ENCODE data around the gene ASPSCR1. TPM values are rescaled to one million over a fixed set of nuclear protein-coding genes. Genes with fewer than 3 reads are reported as not detected.
A peak's percentile ranks its signal among the peaks of the same experiment; 100 is the strongest.

Gene ASPSCR1
- total RNA-seq, 2 donors from 2014 or later: 20.6 to 41.3 TPM

GRCh38 chr17:82018989-82019689 lies 41.7 kb downstream of the ASPSCR1 start:
- Histone ChIP-seq H3K4me1 (ENCODE audit: control insufficient read depth in 1 of 2, low read depth in 2 of 2) (peaks cover 14 to 20% of the 10 kb centered on the region in 2 donors), H3K9me3 (no peaks in the 10 kb centered on the region), H3K27ac (no peak overlapping the region), H3K36me3 (no peaks in the 10 kb centered on the region), H3K27me3 (replicated peaks; ENCODE audit: insufficient read depth) (no peaks in the 10 kb centered on the region), H3K4me3 (no peak overlapping the region)
- ATAC-seq (ENCODE audit: insufficient number of reproducible peaks, low FRiP score, low read depth) (no peak), DNase-seq (ENCODE audit: low spot score) (no peak)
- no peak for TF ChIP-seq CTCF (IDR thresholded peaks at IDR 0.05)

GRCh38 chr17:82019690-82020571 lies 42.5 kb downstream of the ASPSCR1 start:
- ATAC-seq (ENCODE audit: insufficient number of reproducible peaks, low FRiP score, low read depth): no peak
- peak; percentile 63 for TF ChIP-seq CTCF (IDR thresholded peaks at IDR 0.05)
- no peak overlapping the region for H3K27ac ChIP-seq
- no peaks in the 10 kb centered on the region for H3K9me3 ChIP-seq
- H3K4me3 ChIP-seq: no peak overlapping the region
- no peak for DNase-seq (ENCODE audit: low spot score)
- H3K27me3 ChIP-seq (replicated peaks; ENCODE audit: insufficient read depth): no peaks in the 10 kb centered on the region
- no peaks in the 10 kb centered on the region for H3K36me3 ChIP-seq
- H3K4me1 ChIP-seq (ENCODE audit: control insufficient read depth in 1 of 2, low read depth in 2 of 2): peaks cover 14 to 23% of the 10 kb centered on the region in 2 donors

GRCh38 chr17:82020572-82021106 lies 43.2 kb downstream of the ASPSCR1 start:
- Histone ChIP-seq H3K4me3 (no peak overlapping the region), H3K27me3 (replicated peaks; ENCODE audit: insufficient read depth) (no peaks in the 10 kb centered on the region), H3K9me3 (no peaks in the 10 kb centered on the region), H3K4me1 (ENCODE audit: control insufficient read depth in 1 of 2, low read depth in 2 of 2) (peaks cover 14 to 23% of the 10 kb centered on the region in 2 donors), H3K36me3 (no peaks in the 10 kb centered on the region), H3K27ac (no peak overlapping the region)
- DNase-seq (ENCODE audit: low spot score) (no peak), ATAC-seq (ENCODE audit: insufficient number of reproducible peaks, low FRiP score, low read depth) (no peak)
- no peak for TF ChIP-seq CTCF (IDR thresholded peaks at IDR 0.05)

GRCh38 chr17:82021107-82021899 lies 43.9 kb downstream of the ASPSCR1 start:
- ATAC-seq (ENCODE audit: insufficient number of reproducible peaks, low FRiP score, low read depth) (no peak), DNase-seq (ENCODE audit: low spot score) (no peak)
- Histone ChIP-seq H3K9me3 (no peaks in the 10 kb centered on the region), H3K27me3 (replicated peaks; ENCODE audit: insufficient read depth) (no peaks in the 10 kb centered on the region), H3K4me3 (peak overlapping the region; percentile 89), H3K27ac (no peak overlapping the region), H3K4me1 (ENCODE audit: control insufficient read depth in 1 of 2, low read depth in 2 of 2) (peaks cover 14 to 23% of the 10 kb centered on the region in 2 donors), H3K36me3 (no peaks in the 10 kb centered on the region)
- peak; percentile 76 for TF ChIP-seq CTCF (IDR thresholded peaks at IDR 0.05)

Data from thoracic aorta (tissue), 2 donors.